GM12872 (cell line): ENCODE data around the gene UBN1.

Experiments used
- CTCF ChIP-seq: IDR thresholded peaks from 3 replicates; pipeline ENCODE4 v1.5.1; 2011; ENCODE audit warnings: low read depth, mild to moderate bottlenecking, low read length, moderate library complexity; ENCODE audit not compliant: insufficient read depth

The UBN1 gene

GRCh38 chr16:4836727-4837126 lies 10.6 kb upstream of the UBN1 start:
- no peak for TF ChIP-seq CTCF

GRCh38 chr16:4837733-4838501 lies 9.4 kb upstream of the UBN1 start:
- no peak for TF ChIP-seq CTCF

GRCh38 chr16:4839942-4840341 lies 7.3 kb upstream of the UBN1 start:
- no peak for TF ChIP-seq CTCF

- no peak for TF ChIP-seq CTCF
These were observed 6.3 kb upstream of the UBN1 start for GRCh38 chr16:4840984-4841383.

GRCh38 chr16:4846503-4846900 lies 779 bp upstream of the UBN1 start:
- no peak for TF ChIP-seq CTCF

GRCh38 chr16:4847774-4848587 lies 700 bp downstream of the UBN1 start:
- no peak for TF ChIP-seq CTCF

- TF ChIP-seq CTCF = no peak
These were observed 2.9 kb downstream of the UBN1 start for GRCh38 chr16:4850211-4850610.
